Liver (tissue), 9 donors: ENCODE measurements around the gene MAML3. TPM values are rescaled to one million over a fixed set of nuclear protein-coding genes. Genes with fewer than 3 reads are reported as not detected.
A peak's percentile ranks its signal among the peaks of the same experiment; 100 is the strongest.

Experiments
- DNase-seq: peaks from one replicate; pipeline ENCODE4 v3.0.0-alpha.2; 2017; ENCODE audit warnings: low spot score
- H3K27ac ChIP-seq, 2 donors: one replicate each; pipeline ENCODE4 v1.7.0; 2013; ENCODE audit warnings: inconsistent platforms in 2 of 2, low read length in 2 of 2, control low read depth in 1 of 2, low read depth in 1 of 2, mild to moderate bottlenecking in 1 of 2
- H3K27me3 ChIP-seq, 4 donors: one replicate each; pipeline versions ENCODE4 v1.6.1 to v1.7.0; 2013; ENCODE audit warnings: low read length in 3 of 4, inconsistent platforms in 1 of 4, mild to moderate bottlenecking in 1 of 4, moderate library complexity in 1 of 4; ENCODE audit not compliant: control insufficient read depth in 4 of 4, insufficient read depth in 4 of 4
- H3K36me3 ChIP-seq, 4 donors: one replicate each; pipeline versions ENCODE4 v1.6.1 to v1.7.0; 2013; ENCODE audit warnings: low read length in 3 of 4, mild to moderate bottlenecking in 3 of 4, low read depth in 1 of 4, moderate library complexity in 1 of 4; ENCODE audit not compliant: control insufficient read depth in 4 of 4, insufficient read depth in 3 of 4
- H3K4me1 ChIP-seq, 4 donors: one replicate each; pipeline versions ENCODE4 v1.6.1 to v1.7.0; 2013; ENCODE audit warnings: low read length in 3 of 4, mild to moderate bottlenecking in 3 of 4, moderate library complexity in 1 of 4; ENCODE audit not compliant: control insufficient read depth in 4 of 4, insufficient read depth in 4 of 4
- H3K4me3 ChIP-seq, 3 donors: one replicate each; pipeline versions ENCODE4 v1.6.1 to v1.7.0; 2013; ENCODE audit warnings: low read length in 3 of 3, control low read depth in 1 of 3, low read depth in 1 of 3, mild to moderate bottlenecking in 1 of 3
- H3K9ac ChIP-seq, 2 donors: one replicate each; pipeline ENCODE4 v1.7.0; 2013; ENCODE audit warnings: low read length in 2 of 2, mild to moderate bottlenecking in 2 of 2, moderate library complexity in 2 of 2, control low read depth in 1 of 2, low read depth in 1 of 2
- H3K9me3 ChIP-seq, 4 donors: one replicate each; pipeline versions ENCODE4 v1.6.1 to v1.7.0; 2013; ENCODE audit warnings: low read length in 3 of 4; ENCODE audit not compliant: control insufficient read depth in 4 of 4
- FOXA1 ChIP-seq: IDR thresholded peaks from 2 replicates; pipeline ENCODE4 v1.6.1; 2016; ENCODE audit warnings: antibody characterized with exemption
- FOXA2 ChIP-seq: IDR thresholded peaks from 2 replicates; pipeline ENCODE4 v1.6.1; 2016; ENCODE audit warnings: antibody characterized with exemption
- GABPA ChIP-seq, 2 donors: IDR thresholded peaks in 1 of 2; conservative IDR thresholded peaks in 1 of 2; 2 replicates each; pipeline ENCODE4 v1.6.1; 2016; ENCODE audit warnings: antibody characterized with exemption in 2 of 2, mild to moderate bottlenecking in 1 of 2, moderate library complexity in 1 of 2
- HNF4A ChIP-seq, 2 donors: conservative IDR thresholded peaks; 2 replicates each; pipeline ENCODE4 v1.6.1; 2016; ENCODE audit warnings: antibody characterized with exemption in 2 of 2, mild to moderate bottlenecking in 2 of 2
- HNF4G ChIP-seq: IDR thresholded peaks from 2 replicates; pipeline ENCODE4 v1.6.1; 2016; ENCODE audit warnings: antibody characterized with exemption
- JUND ChIP-seq, 2 donors: IDR thresholded peaks; 2 replicates each; pipeline ENCODE4 v1.6.1; 2016; ENCODE audit warnings: antibody characterized with exemption in 2 of 2
- NR2F2 ChIP-seq: IDR thresholded peaks from 2 replicates; pipeline ENCODE4 v1.6.1; 2016; ENCODE audit warnings: antibody characterized with exemption
- RAD21 ChIP-seq, 2 donors: IDR thresholded peaks; 2 replicates each; pipeline ENCODE4 v1.6.1; 2016; ENCODE audit warnings: antibody characterized with exemption in 2 of 2, mild to moderate bottlenecking in 2 of 2
- RXRA ChIP-seq, 2 donors: IDR thresholded peaks; 2 replicates each; pipeline ENCODE4 v1.6.1; 2017 to 2018; ENCODE audit warnings: antibody characterized with exemption in 2 of 2, mild to moderate bottlenecking in 1 of 2
- SP1 ChIP-seq: IDR thresholded peaks from 2 replicates; pipeline ENCODE4 v1.6.1; 2018; ENCODE audit warnings: antibody characterized with exemption, mild to moderate bottlenecking
- TAF1 ChIP-seq: conservative IDR thresholded peaks from 2 replicates; pipeline ENCODE4 v1.6.1; 2016; ENCODE audit warnings: antibody characterized with exemption, mild to moderate bottlenecking
- YY1 ChIP-seq: IDR thresholded peaks from 2 replicates; pipeline ENCODE4 v1.6.1; 2016; ENCODE audit warnings: antibody characterized with exemption, mild to moderate bottlenecking
- WGBS: extraction: QIAGEN DNeasy Blood & Tissue Kit; methylation state at CpG from one replicate; pipeline ENCODE4 v1.1.7; 2013; 5-methylcytosine and 5-hydroxymethylcytosine counted together
- polyA plus RNA-seq, 2 donors: library from polyadenylated mRNA; stranded (reverse) in 1 of 2; unstranded in 1 of 2; fragments of 200-250 nt in 1 of 2; fragments of >200 nt in 1 of 2; fragmentation: Nextera tagmentation in 1 of 2; extraction: Ambion mirVana in 1 of 2; gene quantifications; one replicate each; pipeline versions ENCODE4 v1.2.1 to v1.2.3, GENCODE V29; 2013 to 2015
- total RNA-seq, 2 donors: library from RNA; depleted of rRNA; stranded (reverse); fragments of >200 nt; gene quantifications; one replicate each; pipeline ENCODE4 v1.2.3, GENCODE V29; 2014
- TF ChIP-seq, protein P1 (sequence below): IDR thresholded peaks from 2 replicates; pipeline ENCODE4 v1.6.1; 2016; ENCODE audit warnings: antibody characterized with exemption
- TF ChIP-seq, protein P2 (sequence below): IDR thresholded peaks from 2 replicates; pipeline ENCODE4 v1.6.1; 2016; ENCODE audit warnings: antibody characterized with exemption, mild to moderate bottlenecking
- TF ChIP-seq, protein P3 (sequence below): IDR thresholded peaks from 2 replicates; pipeline ENCODE4 v1.6.1; 2016; ENCODE audit warnings: antibody characterized with exemption
- donor health status: healthy.
- donor health status: healthy.
- donor health status: healthy.
- donor health status: healthy.
- donor health status: healthy.

The MAML3 gene
- total and polyA plus RNA-seq, 4 donors: 1.3 to 4.3 (median 2.7) TPM

- no peak overlapping the region for H3K27ac ChIP-seq
- peaks cover 4 to 23% (median 12%) of the 10 kb centered on the region in 4 donors for H3K4me1 ChIP-seq
- H3K9me3 ChIP-seq: no peaks in the 10 kb centered on the region
- WGBS: 49% methylated on average over 4 of the region's 4 CpGs
- no peaks in the 10 kb centered on the region for H3K27me3 ChIP-seq
- TF ChIP-seq TAF1: no peak
- TF ChIP-seq HNF4A (conservative IDR thresholded peaks at IDR 0.05): no peak
- no peak for TF ChIP-seq FOXA1
- TF ChIP-seq GABPA (IDR thresholded peaks at IDR 0.05 in 1 of 2, conservative IDR thresholded peaks at IDR 0.05 in 1 of 2): no peak
- TF ChIP-seq, protein P1, sequence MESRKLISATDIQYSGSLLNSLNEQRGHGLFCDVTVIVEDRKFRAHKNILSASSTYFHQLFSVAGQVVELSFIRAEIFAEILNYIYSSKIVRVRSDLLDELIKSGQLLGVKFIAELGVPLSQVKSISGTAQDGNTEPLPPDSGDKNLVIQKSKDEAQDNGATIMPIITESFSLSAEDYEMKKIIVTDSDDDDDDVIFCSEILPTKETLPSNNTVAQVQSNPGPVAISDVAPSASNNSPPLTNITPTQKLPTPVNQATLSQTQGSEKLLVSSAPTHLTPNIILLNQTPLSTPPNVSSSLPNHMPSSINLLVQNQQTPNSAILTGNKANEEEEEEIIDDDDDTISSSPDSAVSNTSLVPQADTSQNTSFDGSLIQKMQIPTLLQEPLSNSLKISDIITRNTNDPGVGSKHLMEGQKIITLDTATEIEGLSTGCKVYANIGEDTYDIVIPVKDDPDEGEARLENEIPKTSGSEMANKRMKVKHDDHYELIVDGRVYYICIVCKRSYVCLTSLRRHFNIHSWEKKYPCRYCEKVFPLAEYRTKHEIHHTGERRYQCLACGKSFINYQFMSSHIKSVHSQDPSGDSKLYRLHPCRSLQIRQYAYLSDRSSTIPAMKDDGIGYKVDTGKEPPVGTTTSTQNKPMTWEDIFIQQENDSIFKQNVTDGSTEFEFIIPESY: no peak
- TF ChIP-seq SP1: no peak
- no peak for TF ChIP-seq NR2F2
- TF ChIP-seq RXRA (IDR thresholded peaks at IDR 0.05): no peak
- no peak for TF ChIP-seq JUND (IDR thresholded peaks at IDR 0.05)
- TF ChIP-seq HNF4G: no peak
- TF ChIP-seq, protein P2, sequence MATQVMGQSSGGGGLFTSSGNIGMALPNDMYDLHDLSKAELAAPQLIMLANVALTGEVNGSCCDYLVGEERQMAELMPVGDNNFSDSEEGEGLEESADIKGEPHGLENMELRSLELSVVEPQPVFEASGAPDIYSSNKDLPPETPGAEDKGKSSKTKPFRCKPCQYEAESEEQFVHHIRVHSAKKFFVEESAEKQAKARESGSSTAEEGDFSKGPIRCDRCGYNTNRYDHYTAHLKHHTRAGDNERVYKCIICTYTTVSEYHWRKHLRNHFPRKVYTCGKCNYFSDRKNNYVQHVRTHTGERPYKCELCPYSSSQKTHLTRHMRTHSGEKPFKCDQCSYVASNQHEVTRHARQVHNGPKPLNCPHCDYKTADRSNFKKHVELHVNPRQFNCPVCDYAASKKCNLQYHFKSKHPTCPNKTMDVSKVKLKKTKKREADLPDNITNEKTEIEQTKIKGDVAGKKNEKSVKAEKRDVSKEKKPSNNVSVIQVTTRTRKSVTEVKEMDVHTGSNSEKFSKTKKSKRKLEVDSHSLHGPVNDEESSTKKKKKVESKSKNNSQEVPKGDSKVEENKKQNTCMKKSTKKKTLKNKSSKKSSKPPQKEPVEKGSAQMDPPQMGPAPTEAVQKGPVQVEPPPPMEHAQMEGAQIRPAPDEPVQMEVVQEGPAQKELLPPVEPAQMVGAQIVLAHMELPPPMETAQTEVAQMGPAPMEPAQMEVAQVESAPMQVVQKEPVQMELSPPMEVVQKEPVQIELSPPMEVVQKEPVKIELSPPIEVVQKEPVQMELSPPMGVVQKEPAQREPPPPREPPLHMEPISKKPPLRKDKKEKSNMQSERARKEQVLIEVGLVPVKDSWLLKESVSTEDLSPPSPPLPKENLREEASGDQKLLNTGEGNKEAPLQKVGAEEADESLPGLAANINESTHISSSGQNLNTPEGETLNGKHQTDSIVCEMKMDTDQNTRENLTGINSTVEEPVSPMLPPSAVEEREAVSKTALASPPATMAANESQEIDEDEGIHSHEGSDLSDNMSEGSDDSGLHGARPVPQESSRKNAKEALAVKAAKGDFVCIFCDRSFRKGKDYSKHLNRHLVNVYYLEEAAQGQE: no peak
- no peak for TF ChIP-seq FOXA2
- TF ChIP-seq, protein P3, sequence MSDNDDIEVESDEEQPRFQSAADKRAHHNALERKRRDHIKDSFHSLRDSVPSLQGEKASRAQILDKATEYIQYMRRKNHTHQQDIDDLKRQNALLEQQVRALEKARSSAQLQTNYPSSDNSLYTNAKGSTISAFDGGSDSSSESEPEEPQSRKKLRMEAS: no peak
- no peak for DNase-seq
- no peak overlapping the region for H3K4me3 ChIP-seq
- H3K9ac ChIP-seq: no peak overlapping the region
- no peaks in the 10 kb centered on the region for H3K36me3 ChIP-seq
Observed at GRCh38 chr4:140108243-140108642, 45.7 kb downstream of the MAML3 start.

DNA sequence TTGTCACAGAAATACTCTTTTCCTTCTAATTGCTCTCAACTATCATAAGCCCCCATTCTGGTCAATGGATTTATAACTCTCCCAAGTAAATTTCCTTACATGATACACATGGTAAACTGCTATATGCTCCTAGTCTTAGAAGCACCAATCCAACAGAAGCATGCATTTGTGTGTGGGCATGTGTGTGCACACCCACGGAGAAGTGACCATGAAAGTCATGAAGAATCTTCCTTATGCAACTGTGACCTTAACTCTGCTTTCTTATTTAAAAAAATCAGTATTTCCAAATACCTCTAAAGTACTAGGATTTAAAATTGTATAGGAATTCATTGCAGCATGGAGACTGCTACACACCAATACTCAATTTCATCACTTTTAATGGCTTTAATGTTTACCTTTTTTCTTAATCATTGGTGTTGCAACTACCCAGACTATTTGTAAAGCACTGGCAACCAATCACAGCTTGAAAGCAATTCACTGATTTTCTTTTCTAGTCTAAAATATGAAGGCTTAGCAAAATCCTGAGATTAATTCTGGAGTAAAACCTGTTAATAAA lies 47.6 kb downstream of the MAML3 start:
- WGBS: 35% methylated on average over 1 of the region's 1 CpG
- no peaks in the 10 kb centered on the region for H3K27me3 ChIP-seq
- H3K27ac ChIP-seq: no peak overlapping the region
- H3K9ac ChIP-seq: no peak overlapping the region
- H3K36me3 ChIP-seq: no peaks in the 10 kb centered on the region
- TF ChIP-seq RXRA (IDR thresholded peaks at IDR 0.05) (peak in 1 of 2 donors; percentile 15), YY1 (peak; percentile 56), JUND (IDR thresholded peaks at IDR 0.05) (no peak), RAD21 (IDR thresholded peaks at IDR 0.05) (peak in 1 of 2 donors; percentile 19), HNF4A (conservative IDR thresholded peaks at IDR 0.05) (peak in 1 of 2 donors; percentile 24), FOXA2 (peak; percentile 26)
- no peaks in the 10 kb centered on the region for H3K9me3 ChIP-seq
- H3K4me1 ChIP-seq: peaks cover 0 to 22% (median 11%) of the 10 kb centered on the region in 4 donors
- H3K4me3 ChIP-seq: no peak overlapping the region
- DNase-seq: no peak
